HG03196 (cell line): ENCODE results near the gene RXFP3.
A peak's percentile ranks its signal among the peaks of the same experiment; 100 is the strongest.
"Not testable (repeated sequence)": the region's sequence is repeated elsewhere in the genome, so short reads cannot be mapped to it uniquely, and the experiment has no call there.

Experiments
- ATAC-seq: cut with Tn5 transposase; IDR thresholded peaks from one replicate; pipeline ENCODE4 v1.9.1; 2021; ENCODE audit not compliant: unreplicated experiment

Gene RXFP3

GRCh38 chr5:33936381-33937016 is at the start of gene RXFP3:
Gene RXFP3 (plus strand): TSS chr5:33936386. CDS start chr5:33936741, 355 bp downstream.
- ATAC-seq: no peak

DNA sequence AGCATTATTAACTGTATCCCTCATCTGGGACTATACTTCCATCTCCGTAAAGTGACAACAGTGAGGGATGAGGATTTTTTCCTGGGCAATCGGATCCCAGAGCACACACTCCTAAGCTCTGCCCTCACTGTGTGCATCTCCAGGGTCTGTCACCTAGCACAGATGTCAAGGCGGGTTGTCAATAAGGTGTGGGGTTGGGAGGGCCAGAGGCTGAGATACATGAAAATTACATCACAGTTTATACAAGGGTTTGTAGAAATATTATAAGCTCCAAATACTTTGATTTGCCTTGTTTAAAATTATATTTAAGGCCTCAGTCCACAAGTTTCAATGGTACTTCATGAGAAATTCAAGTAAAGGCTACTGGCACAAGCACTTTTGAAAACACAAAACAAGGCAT is 48.9 kb upstream of the RXFP3 start:
- no peak for ATAC-seq

GRCh38 chr5:33888587-33888986 is 47.6 kb upstream of the RXFP3 start:
- ATAC-seq: no peak

GRCh38 chr5:33890131-33891032 is 45.8 kb upstream of the RXFP3 start:
- no peak for ATAC-seq

DNA sequence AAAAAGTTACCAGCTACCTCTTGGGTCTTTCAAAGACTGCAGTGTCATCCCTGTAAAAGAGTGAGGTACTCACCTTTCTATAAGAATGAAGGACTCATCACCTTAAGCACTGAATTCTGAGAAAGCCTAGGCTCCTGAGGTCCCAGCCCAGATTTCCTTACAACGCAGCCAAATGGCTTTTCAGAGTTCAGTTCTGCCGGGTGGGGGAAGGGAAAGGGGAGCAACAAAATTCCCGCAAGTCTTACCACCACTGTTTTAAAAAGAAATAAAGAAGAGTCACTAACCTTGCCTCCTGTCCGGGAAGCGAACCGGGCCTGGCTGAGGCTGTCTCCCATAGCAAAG is 44.8 kb upstream of the RXFP3 start:
- no peak for ATAC-seq

- ATAC-seq: no peak
Observed at GRCh38 chr5:33891788-33892619, 44.2 kb upstream of the RXFP3 start, which contains the start of gene ADAMTS12. Gene ADAMTS12 (minus strand): TSS chr5:33891990. CDS start chr5:33891856, 134 bp downstream.

DNA sequence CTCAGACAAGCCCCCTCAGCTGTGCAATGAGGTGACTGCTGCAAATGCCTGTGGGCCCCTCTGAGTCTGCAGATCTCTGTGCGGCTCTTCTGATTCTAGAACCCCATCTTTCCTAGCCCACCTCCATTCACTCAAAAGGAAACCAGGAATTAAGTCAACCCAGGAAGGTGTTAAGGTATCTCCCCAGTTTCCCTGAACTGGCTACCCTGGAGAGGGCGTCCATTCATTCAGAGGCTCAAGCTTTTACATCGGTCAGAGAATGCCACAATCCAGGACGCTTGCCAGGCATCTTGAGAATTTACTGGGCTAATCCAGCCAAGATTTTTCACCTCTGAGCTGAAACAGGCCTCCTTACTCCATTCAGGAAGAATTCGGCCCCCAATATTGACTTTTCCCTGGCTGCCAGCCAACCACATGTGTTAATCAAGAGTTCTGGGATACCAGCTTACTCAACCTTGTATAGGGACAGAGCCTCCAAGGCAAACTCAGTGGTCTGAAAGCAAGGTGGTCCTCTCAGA is 43.5 kb upstream of the RXFP3 start:
- ATAC-seq: no peak

DNA sequence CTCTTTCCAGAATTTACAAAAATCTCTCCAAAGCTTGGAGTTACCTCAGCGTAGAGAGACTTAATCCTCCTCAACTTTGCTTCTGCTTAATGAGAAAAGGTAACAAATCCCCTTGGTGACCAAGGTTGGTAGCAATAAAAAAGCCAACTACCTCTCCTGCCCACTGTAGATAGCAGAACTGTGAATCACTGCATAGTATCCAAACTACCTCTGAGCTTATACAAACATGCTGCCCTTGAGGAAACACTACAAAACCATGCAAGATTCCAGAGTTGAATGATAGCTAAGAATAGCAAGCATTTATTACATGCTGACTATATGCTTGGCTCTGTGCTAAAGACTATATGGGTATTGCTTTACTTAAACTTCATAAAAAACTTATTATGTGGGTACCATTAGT is 41.6 kb upstream of the RXFP3 start:
- ATAC-seq: no peak

GRCh38 chr5:33901156-33901555 is 35.0 kb upstream of the RXFP3 start:
- no peak for ATAC-seq

DNA sequence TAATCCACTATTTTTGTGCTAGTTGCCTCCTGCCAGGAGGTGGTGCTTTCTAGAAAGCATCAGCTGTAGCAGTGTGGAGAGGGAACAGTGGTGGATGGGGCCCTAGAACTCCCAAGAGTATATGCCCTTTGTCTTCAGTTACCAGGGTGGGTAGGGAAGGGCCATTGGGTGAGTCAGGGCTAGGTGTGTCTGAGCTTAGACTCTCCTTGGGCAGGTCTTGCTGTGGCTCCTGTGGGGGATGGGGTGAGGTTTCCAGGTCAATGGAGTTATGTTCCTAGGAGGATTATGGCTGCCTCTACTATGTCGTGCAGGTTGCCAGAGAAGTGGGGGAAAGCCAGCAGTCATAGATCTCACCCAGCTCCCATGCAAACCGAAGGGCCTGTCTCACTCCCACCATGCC is 33.1 kb upstream of the RXFP3 start:
- no peak for ATAC-seq

DNA sequence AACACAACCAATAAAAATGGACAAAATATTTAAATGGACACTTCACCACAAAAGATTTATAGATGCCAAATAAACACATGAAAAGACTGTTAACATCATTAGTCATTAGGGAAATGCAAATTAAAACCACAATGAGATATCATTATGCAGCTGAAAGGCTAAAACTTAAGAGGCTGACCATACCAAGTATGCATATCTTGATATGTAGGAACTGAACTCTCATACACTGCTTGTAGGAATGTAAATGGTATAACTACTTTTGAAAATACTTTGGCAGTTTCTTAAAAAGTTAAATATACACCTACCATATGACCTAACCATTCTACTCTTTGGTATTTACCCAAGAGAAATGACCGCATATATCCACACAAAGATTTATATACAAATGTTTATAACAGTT is 30.8 kb upstream of the RXFP3 start:
- no peak for ATAC-seq

GRCh38 chr5:33906248-33906647 is 29.9 kb upstream of the RXFP3 start:
- ATAC-seq: not testable (repeated sequence)

DNA sequence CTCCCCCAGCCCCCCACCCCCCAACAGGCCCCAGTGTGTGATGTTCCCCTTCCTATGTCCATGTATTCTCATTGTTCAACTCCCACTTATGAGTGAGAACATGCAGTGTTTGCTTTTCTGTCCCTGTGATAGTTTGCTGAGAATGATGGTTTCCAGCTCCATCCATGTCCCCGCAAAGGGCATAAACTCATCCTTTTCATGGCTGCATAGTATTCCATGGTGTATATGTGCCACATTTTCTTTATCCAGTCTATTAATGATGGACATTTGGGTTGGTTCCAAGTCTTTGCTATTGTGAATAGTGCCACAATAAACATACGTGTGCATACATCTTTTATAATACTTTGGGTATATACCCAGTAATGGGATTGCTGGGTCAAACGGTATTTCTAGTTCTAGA is 21.3 kb upstream of the RXFP3 start:
- ATAC-seq: not testable (repeated sequence)

DNA sequence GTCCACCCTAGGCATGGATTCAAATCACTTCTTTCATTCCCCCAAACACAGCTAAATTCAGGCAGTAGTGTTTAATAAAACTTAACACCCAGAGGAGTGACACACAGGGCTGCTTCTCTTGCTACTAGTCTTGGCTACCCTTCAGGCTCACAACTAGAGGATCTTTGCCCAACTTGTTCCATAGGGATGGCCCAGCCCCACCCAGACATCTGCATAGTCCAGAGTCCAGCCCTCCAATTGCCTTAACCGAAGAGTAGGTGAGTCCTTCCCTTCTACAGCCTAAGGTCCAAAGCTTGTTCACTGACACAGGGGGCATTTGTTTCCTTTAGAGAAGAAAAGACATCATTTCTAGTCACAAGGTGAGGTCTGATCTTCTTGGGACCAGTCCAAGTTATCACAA is 15.2 kb upstream of the RXFP3 start:
- no peak for ATAC-seq

DNA sequence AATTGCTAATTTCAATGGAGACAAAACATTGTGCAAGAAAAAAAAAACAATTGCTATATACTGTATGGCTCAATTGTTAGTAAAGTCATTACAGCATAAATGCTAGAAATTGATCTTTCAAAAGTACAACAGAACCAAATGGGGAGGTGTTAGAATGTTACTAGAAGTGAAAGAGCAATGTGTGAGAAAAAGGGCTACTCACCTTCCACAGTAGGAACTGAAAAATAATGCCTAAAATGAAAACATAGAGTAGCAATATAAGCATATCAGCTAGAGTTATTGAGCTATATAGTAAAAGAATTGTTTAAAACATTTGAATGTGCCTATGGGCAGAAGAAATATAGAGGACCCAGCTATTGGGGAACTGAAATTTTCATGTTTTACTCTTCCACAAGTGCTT is 10.9 kb upstream of the RXFP3 start:
- no peak for ATAC-seq

DNA sequence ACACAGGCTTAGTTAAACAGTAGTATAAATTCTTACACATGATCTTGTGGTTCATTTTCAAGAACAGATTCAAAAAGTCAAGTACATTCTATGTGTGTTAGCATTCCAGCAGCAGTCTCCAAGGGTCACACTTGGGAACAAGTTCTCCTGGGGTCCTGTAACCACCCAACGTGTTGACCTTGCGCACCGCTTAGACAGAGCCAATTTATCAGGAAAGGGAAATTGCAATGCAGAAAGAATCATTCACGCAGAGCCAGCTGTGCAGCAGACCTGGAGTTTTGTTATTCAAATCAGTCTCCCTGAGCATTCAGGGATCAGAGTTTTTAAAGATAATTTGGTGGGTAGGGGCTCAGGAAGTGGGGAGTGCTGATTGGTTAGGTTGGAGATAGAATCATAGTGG is 8.5 kb upstream of the RXFP3 start:
- ATAC-seq: no peak

DNA sequence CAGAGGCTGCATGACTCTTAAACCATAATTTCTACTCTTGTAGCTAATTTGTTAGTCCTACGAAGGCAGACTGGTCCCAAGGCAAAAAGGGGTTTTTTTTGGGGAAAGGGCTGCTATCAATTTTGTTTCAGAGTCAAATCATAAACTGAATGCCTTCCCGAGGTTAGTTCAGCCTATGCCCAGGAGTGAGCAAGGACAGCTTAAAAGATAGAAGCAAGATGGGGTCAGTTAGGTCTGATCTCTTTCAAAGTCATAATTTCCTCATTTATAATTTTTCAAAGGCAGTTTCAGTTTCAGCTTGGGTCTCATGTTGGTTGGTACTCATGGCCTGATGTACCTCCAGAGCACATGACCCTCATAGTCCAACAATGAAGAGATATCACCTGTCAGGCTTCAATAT is 7.9 kb upstream of the RXFP3 start:
- no peak for ATAC-seq

DNA sequence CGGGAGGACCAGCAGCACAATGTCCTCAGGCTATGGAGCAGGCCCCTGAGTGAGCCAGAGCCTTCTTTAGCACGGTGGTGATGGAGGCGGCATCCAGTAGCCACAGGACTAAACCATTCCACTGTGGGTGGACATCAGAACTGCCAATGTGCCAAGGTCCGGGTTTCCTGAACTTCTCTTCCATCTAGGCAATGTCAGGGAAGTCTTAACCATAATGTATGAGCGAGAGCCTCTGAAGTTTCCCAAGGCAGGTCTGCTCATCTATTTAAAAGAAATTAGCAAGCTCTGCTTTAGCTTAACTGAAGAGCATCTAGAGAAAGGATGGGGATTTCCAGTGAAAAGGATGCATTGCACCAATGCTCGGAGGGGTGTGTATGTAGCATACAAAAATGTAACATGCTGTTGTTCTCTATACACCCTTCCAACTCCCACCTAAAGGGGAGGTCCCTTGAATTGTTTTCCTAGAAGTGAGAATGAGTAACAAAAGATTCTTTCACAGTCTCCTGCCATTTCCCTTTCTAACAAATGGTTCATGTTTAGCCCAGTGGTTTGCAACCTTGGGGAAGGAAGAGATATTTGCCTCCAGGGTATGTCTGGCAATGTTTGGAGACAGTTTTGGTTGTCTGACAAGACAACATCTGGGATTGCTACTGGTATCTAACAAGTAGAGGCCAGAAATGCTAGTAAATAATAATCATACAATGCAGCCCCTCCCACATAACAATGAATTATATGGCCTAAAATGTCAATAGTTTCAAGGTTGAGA is 6.1 kb upstream of the RXFP3 start:
- ATAC-seq: no peak

DNA sequence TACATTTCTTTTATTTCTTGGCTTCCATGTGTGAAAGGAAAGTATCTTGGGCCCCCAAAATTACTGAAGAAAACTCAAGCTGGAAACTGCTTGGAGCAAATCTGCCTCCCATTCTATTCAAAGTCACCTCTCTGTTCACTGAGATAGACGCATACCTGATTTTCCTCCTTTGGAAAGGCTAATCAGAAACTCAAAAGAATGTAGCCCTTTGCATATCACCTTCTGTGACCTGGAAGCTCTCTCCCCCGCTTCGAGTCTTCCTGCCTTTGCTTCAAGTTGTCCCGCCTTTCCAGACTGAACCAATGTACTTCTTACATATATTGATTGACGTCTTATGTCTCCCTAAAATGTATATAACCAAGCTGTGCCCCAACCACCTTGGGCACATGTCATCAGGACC is 5.0 kb upstream of the RXFP3 start:
- ATAC-seq: no peak

DNA sequence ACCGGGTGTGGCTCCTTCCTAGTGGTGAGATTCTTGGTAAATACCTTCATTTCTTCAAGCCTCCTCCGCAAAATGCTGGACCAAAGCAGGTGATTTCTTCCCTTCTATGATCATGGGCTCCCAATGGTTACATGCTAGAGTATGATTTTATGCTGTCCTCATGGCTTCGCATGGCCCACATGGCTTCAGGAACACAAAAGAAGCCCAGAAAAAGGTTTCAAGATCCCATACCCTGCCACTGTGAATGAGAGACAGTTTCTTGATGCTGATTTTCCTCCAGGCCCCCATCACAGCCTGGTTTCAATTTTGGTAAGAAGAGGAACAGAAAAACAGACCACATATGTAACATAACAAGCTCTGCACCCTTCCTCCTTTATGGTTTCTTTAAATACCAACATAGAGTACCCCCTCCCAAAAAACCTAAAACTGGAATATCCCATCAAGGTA is 2.4 kb upstream of the RXFP3 start:
- ATAC-seq: peak; percentile 63

GRCh38 chr5:33934176-33934575 is 2.0 kb upstream of the RXFP3 start:
- peak; percentile 25 for ATAC-seq
